ENCODE measurements around the gene EHBP1L1. TPM values are rescaled to one million over a fixed set of nuclear protein-coding genes. Genes with fewer than 3 reads are reported as not detected.
A peak's percentile ranks its signal among the peaks of the same experiment; 100 is the strongest.

The EHBP1L1 gene
- total and polyA plus RNA-seq, 2 of the 8 experiments (the other 6 are each of a cell fraction or from before 2014, with no cell fraction given), result 4.3 to 6.6 TPM

DNA sequence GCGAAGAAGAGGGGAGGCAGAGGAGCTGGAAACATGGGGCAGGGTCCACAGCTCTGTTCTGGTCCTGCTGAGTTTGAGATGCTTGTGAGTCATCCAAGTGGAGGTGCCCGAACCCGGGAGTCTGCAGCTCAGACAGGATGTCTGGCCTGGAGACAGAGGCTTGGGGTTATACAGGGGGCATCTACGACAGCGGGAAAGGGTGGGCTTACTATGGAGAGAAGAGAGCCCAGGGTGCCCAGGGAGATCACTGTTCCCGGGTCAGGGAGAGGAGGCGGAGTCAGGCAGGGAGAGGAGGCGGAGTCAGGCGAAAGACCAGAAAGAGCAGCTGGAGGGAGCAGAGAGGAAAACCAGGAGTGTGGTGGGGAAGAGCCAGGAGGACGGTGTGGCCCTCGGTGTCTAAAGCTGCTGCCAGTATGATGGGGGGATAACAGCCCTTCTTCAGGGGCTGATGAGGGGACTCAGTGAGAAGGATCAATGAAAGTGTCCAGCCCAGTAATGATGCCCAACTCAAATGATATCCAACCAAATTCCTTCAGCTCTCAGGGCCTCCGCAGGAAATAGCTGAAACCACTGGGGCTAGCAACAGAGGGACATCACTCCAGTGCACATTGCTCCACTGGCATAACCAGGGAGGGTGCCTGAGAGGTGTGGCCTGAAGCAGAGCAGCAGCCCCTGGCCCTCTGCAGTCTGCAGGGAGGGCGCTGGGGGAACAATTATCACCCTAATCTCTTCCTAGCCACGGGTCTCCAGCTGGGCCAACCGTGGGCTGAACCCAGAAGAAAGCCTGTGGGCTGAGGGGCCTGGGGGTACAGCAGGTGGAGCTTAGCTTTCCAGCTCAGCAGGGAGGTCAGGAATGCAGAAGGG lies 15.1 kb upstream of the EHBP1L1 start:
- CTCF ChIA-PET (ENCODE audit: partially characterized antibody), result interaction anchor here (0.5 to 16.3 kb wide), 13 partner anchors 8 to 449 kb away, joined by 3 to 284 read pairs (median 3); partner anchors contain the start of genes FAM89B and ZNRD2
- peak overlapping the region; percentile 58 for H2AFZ ChIP-seq (ENCODE audit: low read length)
- TF ChIP-seq, protein P1, sequence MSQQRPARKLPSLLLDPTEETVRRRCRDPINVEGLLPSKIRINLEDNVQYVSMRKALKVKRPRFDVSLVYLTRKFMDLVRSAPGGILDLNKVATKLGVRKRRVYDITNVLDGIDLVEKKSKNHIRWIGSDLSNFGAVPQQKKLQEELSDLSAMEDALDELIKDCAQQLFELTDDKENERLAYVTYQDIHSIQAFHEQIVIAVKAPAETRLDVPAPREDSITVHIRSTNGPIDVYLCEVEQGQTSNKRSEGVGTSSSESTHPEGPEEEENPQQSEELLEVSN (IDR thresholded peaks at IDR 0.05), result no peak
- TF ChIP-seq GABPA (IDR thresholded peaks at IDR 0.05; ENCODE audit: borderline replicate concordance, insufficient read depth, low read length) (no peak), KDM4A (IDR thresholded peaks at IDR 0.05; ENCODE audit: low read depth, low read length, severe bottlenecking) (no peak), ASH2L (IDR thresholded peaks at IDR 0.05; ENCODE audit: low read length) (peak; percentile 57), EZH2 (IDR thresholded peaks at IDR 0.05; ENCODE audit: low read depth, low read length, severe bottlenecking) (peak; percentile 32), BCL11A (IDR thresholded peaks at IDR 0.05; ENCODE audit: low read depth in 2 of 2, low read length in 2 of 2) (no peak), RBBP5 (IDR thresholded peaks at IDR 0.05; ENCODE audit: borderline replicate concordance, low read depth, low read length) (no peak), BRCA1 (IDR thresholded peaks at IDR 0.05; ENCODE audit: low read depth, low read length) (no peak), EGR1 (IDR thresholded peaks at IDR 0.05; ENCODE audit: borderline replicate concordance, low read depth, low read length) (no peak)

More for the DNA sequence above, 15.1 kb upstream of the EHBP1L1 start:
- H3K9ac ChIP-seq (replicated peaks in 1 of 4; ENCODE audit: extremely low read depth in 1 of 4, low read depth in 3 of 4, low read length in 3 of 4), result peak overlapping the region in 1 of 4 experiments; percentile 39; a peak in 1 of 7 replicates
- H3K56ac ChIP-seq (replicated peaks; ENCODE audit: insufficient read length, low read depth, low read length), result peak overlapping the region; percentile 79
- no peak overlapping the region for H3K14ac ChIP-seq (ENCODE audit: insufficient read length)
- peak overlapping the region; percentile 47 for H4K5ac ChIP-seq (ENCODE audit: insufficient read length, low read depth, low read length)
- H2BK15ac ChIP-seq (ENCODE audit: low read length), result peak overlapping the region; percentile 81
- POLR2A ChIA-PET (ENCODE audit: partially characterized antibody), result interaction anchor here (0.6 to 4.2 kb wide), 16 partner anchors 9 to 142 kb away, joined by 3 to 29 read pairs (median 5); partner anchors contain the start of genes FAM89B, MALAT1, PCNX3 and ZNRD2
- H3K4me3 ChIP-seq (ENCODE audit: extremely low read depth in 1 of 4, insufficient read depth in 2 of 4, low read depth in 3 of 4, low read length in 4 of 4), result peak overlapping the region in 1 of 4 experiments; percentile 7; a peak in 3 of 8 replicates
- peaks cover 0 to 31% (median 23%) of the 10 kb centered on the region in 4 experiments; a peak in 6 of 7 replicates for H3K4me1 ChIP-seq (replicated peaks in 1 of 4; ENCODE audit: control insufficient read depth in 3 of 4, insufficient read depth in 4 of 4, low read length in 3 of 4)
- H4K91ac ChIP-seq (replicated peaks; ENCODE audit: insufficient read length, low read length), result peak overlapping the region; percentile 87
- no peaks in the 10 kb centered on the region for H3K9me3 ChIP-seq (ENCODE audit: insufficient read depth in 2 of 2, low read depth in 1 of 2, low read length in 1 of 2)
- peaks cover 0 to 17% (median 14%) of the 10 kb centered on the region in 4 experiments; a peak in 5 of 7 replicates for H3K27me3 ChIP-seq (replicated peaks in 1 of 4; ENCODE audit: control insufficient read depth in 3 of 4, extremely low read depth in 1 of 4, insufficient read depth in 3 of 4, low read length in 3 of 4)
- no peak overlapping the region for H3K23ac ChIP-seq (ENCODE audit: insufficient read length)
- peak overlapping the region; percentile 68; the same call in 1 of the 2 replicates for H2BK12ac ChIP-seq (ENCODE audit: low read depth, low read length)
- no peaks in the 10 kb centered on the region for H3K79me1 ChIP-seq (ENCODE audit: low read depth, low read length)
- 29% methylated on average over 15 of the region's 15 CpGs; no CpG with 5 or more reads in 1 of the 2 experiments for WGBS, 2 experiments (ENCODE audit: extremely low coverage in 1 of 2, insufficient coverage in 1 of 2, insufficient read length in 1 of 2, insufficient replicate concordance in 2 of 2, low coverage in 1 of 2, low lambda C conversion rate in 2 of 2, missing lambda C conversion rate in 1 of 2)
- no peaks in the 10 kb centered on the region for H3K79me2 ChIP-seq (ENCODE audit: control insufficient read depth in 1 of 2, insufficient read depth in 2 of 2, low read length in 2 of 2)
- 0 out of 2 replicates have a peak overlapping the region, but pooled peaks have one; percentile 72 for H2BK20ac ChIP-seq (ENCODE audit: low read length)
- peak overlapping the region; percentile 47 for H2AK5ac ChIP-seq (ENCODE audit: low read depth, low read length)
- H2BK120ac ChIP-seq (replicated peaks; ENCODE audit: low read depth, low read length), result peak overlapping the region; percentile 47
- no peak overlapping the region; the same call in 1 of the 2 replicates for H4K8ac ChIP-seq (ENCODE audit: extremely low read depth, insufficient read depth, low read length)
- peak overlapping the region; percentile 53 to 83 for H3K4me2 ChIP-seq (ENCODE audit: insufficient read depth in 1 of 2, low read depth in 2 of 2, low read length in 2 of 2)
- no peaks in the 10 kb centered on the region for H3K36me3 ChIP-seq (ENCODE audit: control insufficient read depth in 2 of 4, insufficient read depth in 4 of 4, low read length in 3 of 4)
- FAIRE-seq, result no peak
- H3K18ac ChIP-seq (ENCODE audit: extremely low read depth, low read length), result peak overlapping the region; percentile 79
- H2BK5ac ChIP-seq (ENCODE audit: low read depth, low read length), result peak overlapping the region; percentile 52; the same call in 1 of the 2 replicates
- peak overlapping the region; percentile 19 for H3K4ac ChIP-seq (replicated peaks; ENCODE audit: insufficient read length, low read depth, low read length)
- no peak overlapping the region for H3K27ac ChIP-seq (ENCODE audit: low read depth, low read length)
- DNase-seq (ENCODE audit: low read depth in 1 of 2, low spot score in 2 of 2), result peak in 1 of 2 experiments; percentile 83
- H3K23me2 ChIP-seq (ENCODE audit: low read depth, low read length), result peaks cover 4% of the 10 kb centered on the region; the same call in 1 of the 2 replicates
- no peaks in the 10 kb centered on the region for H4K20me1 ChIP-seq (replicated peaks in 1 of 2; ENCODE audit: control insufficient read depth in 1 of 2, insufficient read depth in 2 of 2, low read length in 2 of 2)
